ENCODE measurements around the gene MUC4.
"Not testable (repeated sequence)": the region's sequence is repeated elsewhere in the genome, so short reads cannot be mapped to it uniquely, and the experiment has no call there.

The MUC4 gene

GRCh38 chr3:195809291-195809785 lies 2.4 kb downstream of the MUC4 start:
- DNase-seq: no peak

GRCh38 chr3:195808741-195809290 lies 2.9 kb downstream of the MUC4 start:
- DNase-seq: no peak

- no peak for DNase-seq
Observed at GRCh38 chr3:195807681-195808121, 4.0 kb downstream of the MUC4 start.

GRCh38 chr3:195806916-195807231 lies 4.9 kb downstream of the MUC4 start:
- DNase-seq: no peak

- DNase-seq: no peak
Observed at GRCh38 chr3:195806211-195806915, 5.4 kb downstream of the MUC4 start.

GRCh38 chr3:195805588-195805987 lies 6.1 kb downstream of the MUC4 start:
- not testable (repeated sequence) for DNase-seq

GRCh38 chr3:195805181-195805580 lies 6.5 kb downstream of the MUC4 start:
- no peak for DNase-seq

GRCh38 chr3:195803289-195803908 lies 8.3 kb downstream of the MUC4 start:
- DNase-seq: no peak

- no peak for DNase-seq
Observed at GRCh38 chr3:195802795-195803194, 8.9 kb downstream of the MUC4 start.

- no peak for DNase-seq
Observed at GRCh38 chr3:195802261-195802701, 9.4 kb downstream of the MUC4 start.

- no peak for DNase-seq
Observed at GRCh38 chr3:195801251-195802183, 10.2 kb downstream of the MUC4 start.

GRCh38 chr3:195800240-195800639 lies 11.5 kb downstream of the MUC4 start:
- DNase-seq: no peak

- no peak for DNase-seq
Observed at GRCh38 chr3:195796795-195797194, 14.9 kb downstream of the MUC4 start.

- DNase-seq: no peak
Observed at GRCh38 chr3:195794708-195795107, 17.0 kb downstream of the MUC4 start.

GRCh38 chr3:195792621-195793020 lies 19.1 kb downstream of the MUC4 start:
- DNase-seq: not testable (repeated sequence)

- DNase-seq: no peak
Observed at GRCh38 chr3:195790901-195791300, 20.8 kb downstream of the MUC4 start.

- no peak for DNase-seq
Observed at GRCh38 chr3:195788711-195789581, 22.8 kb downstream of the MUC4 start.

GRCh38 chr3:195785781-195786405 lies 25.8 kb downstream of the MUC4 start:
- DNase-seq: not testable (repeated sequence)

GRCh38 chr3:195784031-195784430 lies 27.7 kb downstream of the MUC4 start:
- not testable (repeated sequence) for DNase-seq

GRCh38 chr3:195781236-195781635 lies 30.5 kb downstream of the MUC4 start:
- DNase-seq: not testable (repeated sequence)

GRCh38 chr3:195777975-195778374 lies 33.8 kb downstream of the MUC4 start:
- no peak for DNase-seq

- no peak for DNase-seq
Observed at GRCh38 chr3:195774917-195775316, 36.8 kb downstream of the MUC4 start.
